Glomerular endothelial cell (primary cell): Measurements from ENCODE around the gene PRELP. TPM values are rescaled to one million over a fixed set of nuclear protein-coding genes. Genes with fewer than 3 reads are reported as not detected.

Experiments
- total RNA-seq: library from RNA; depleted of rRNA; stranded (reverse); fragments of >200 nt; gene quantifications from 2 replicates; pipeline ENCODE4 v1.2.3, GENCODE V29; 2015

The PRELP gene
- total RNA-seq, 1 donor from 2014 or later = not detected

Other genes with a start within 250 kb of the PRELP start
- gene CHIT1, start 246.1 kb upstream of the PRELP start, total RNA-seq = not detected in 2 replicates
- gene BTG2, start 170.3 kb upstream of the PRELP start, total RNA-seq = 35.9 and 54.7 TPM in 2 replicates
- 0.93 and 1.8 TPM in 2 replicates for gene FMOD, start 124.7 kb upstream of the PRELP start, total RNA-seq
- not detected in 2 replicates for gene OPTC, start 18.3 kb downstream of the PRELP start, total RNA-seq
- 142 and 158 TPM in 2 replicates for gene ATP2B4, start 151.0 kb downstream of the PRELP start, total RNA-seq